Vagina (tissue), 2 donors: Measurements from ENCODE around the gene DLG2.

Experiments
- POLR2A ChIP-seq, 2 donors: fragments of 450-650 bp; IDR thresholded peaks; one replicate each; pipeline ENCODE4 v1.6.1; 2017; ENCODE audit warnings: antibody characterized with exemption in 2 of 2, mild to moderate bottlenecking in 2 of 2, moderate library complexity in 2 of 2
- POLR2AphosphoS5 ChIP-seq, 2 donors: sonication (generic); formaldehyde crosslinking; IDR thresholded peaks; one replicate each; pipeline ENCODE4 v1.9.0; 2017; ENCODE audit warnings: antibody characterized with exemption in 2 of 2, mild to moderate bottlenecking in 2 of 2, low read depth in 1 of 2; ENCODE audit not compliant: insufficient read depth in 1 of 2
- TF ChIP-seq, protein P1 (sequence below), 3 experiments: fragments of 450-650 bp in 2 of 3; fragments of 200-600 bp in 1 of 3; sonication (generic) in 1 of 3; IDR thresholded peaks; one replicate each; pipeline ENCODE4 v1.5.1; 2017 to 2019; ENCODE audit warnings: antibody characterized with exemption in 3 of 3, mild to moderate bottlenecking in 2 of 3, moderate library complexity in 2 of 3

DNA sequence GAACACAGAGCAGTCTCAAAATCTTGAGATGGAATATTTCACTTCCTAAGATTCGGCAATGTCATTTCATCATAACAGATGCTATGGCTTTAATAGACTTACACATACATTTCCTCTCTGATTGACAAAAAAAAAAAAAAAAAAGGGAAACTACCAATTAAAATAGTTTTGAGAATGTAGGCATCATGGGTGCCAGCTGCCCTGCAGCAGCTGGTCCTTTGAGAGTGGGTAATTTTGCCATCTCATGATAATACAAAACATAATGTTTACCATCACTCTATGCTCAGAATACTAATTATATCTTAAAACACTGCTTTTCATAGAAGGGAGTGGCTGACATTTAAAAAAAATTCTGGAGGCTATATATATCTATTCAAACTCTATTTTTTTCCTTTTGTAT lies 1565.4 kb downstream of the DLG2 start:
- TF ChIP-seq POLR2A (IDR thresholded peaks at IDR 0.05) (no peak), POLR2AphosphoS5 (IDR thresholded peaks at IDR 0.05; ENCODE audit: insufficient read depth in 1 of 2, low read depth in 1 of 2) (no peak)
- TF ChIP-seq, protein P1, sequence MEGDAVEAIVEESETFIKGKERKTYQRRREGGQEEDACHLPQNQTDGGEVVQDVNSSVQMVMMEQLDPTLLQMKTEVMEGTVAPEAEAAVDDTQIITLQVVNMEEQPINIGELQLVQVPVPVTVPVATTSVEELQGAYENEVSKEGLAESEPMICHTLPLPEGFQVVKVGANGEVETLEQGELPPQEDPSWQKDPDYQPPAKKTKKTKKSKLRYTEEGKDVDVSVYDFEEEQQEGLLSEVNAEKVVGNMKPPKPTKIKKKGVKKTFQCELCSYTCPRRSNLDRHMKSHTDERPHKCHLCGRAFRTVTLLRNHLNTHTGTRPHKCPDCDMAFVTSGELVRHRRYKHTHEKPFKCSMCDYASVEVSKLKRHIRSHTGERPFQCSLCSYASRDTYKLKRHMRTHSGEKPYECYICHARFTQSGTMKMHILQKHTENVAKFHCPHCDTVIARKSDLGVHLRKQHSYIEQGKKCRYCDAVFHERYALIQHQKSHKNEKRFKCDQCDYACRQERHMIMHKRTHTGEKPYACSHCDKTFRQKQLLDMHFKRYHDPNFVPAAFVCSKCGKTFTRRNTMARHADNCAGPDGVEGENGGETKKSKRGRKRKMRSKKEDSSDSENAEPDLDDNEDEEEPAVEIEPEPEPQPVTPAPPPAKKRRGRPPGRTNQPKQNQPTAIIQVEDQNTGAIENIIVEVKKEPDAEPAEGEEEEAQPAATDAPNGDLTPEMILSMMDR (IDR thresholded peaks at IDR 0.05) = no peak
